Measurements from ENCODE around the gene NKD2. TPM values are rescaled to one million over a fixed set of nuclear protein-coding genes. Genes with fewer than 3 reads are reported as not detected.

The NKD2 gene
- total and polyA plus RNA-seq, 2 experiments from 2014 or later, result 9.0 to 11.9 TPM

DNA sequence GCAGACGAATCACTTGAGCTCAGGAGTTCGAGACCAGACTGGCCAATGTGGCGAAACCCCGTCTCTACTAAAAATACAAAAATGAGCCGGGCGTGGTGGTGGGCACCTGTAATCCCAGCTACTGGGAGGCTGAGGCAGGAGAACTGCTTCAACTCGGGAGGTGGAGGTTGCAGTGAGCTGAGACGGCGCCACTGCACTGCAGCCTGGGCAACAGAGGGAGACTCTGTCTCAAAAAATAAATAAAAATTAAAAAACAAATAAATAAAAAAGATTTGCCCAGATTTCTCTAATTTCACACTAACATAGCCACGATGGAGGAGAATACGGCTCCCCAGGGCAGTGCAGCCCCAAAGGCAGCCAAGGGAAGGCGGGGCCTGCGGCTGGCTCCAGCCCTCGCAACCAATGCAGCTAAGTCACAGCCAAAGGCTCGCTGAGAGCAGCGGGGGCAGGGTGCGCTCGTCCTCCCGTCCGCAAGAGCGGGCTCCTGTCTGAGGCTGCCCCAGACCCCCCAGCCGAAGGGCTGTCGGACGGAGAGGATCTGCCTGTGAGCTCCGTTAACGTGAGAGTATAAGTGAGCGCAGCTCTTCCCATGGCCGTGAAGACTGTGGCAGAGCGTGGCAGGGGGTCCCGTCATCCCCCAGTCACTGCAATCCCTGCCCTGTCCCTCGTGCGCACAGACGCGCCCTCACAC lies 59.7 kb downstream of the NKD2 start:
- Histone ChIP-seq H3K4me1 (ENCODE audit: insufficient read depth) (no peaks in the 10 kb centered on the region), H3K79me2 (replicated peaks; ENCODE audit: insufficient read depth) (0 out of 2 replicates have a peak, but pooled peaks cover 3% of the 10 kb centered on the region)
- no peak overlapping the region for H3K27ac Mint-ChIP-seq

More for the DNA sequence above, 59.7 kb downstream of the NKD2 start:
- Histone ChIP-seq H4K20me1 (replicated peaks; ENCODE audit: insufficient read depth) (no peaks in the 10 kb centered on the region), H3K27ac (ENCODE audit: low read depth) (no peak overlapping the region), H3K27me3 (ENCODE audit: insufficient read depth) (no peaks in the 10 kb centered on the region), H3F3A (replicated peaks; ENCODE audit: low read depth) (no peaks in the 10 kb centered on the region), H2AFZ (no peak overlapping the region), H3K36me3 (ENCODE audit: insufficient read depth) (no peaks in the 10 kb centered on the region), H3K4me2 (no peak overlapping the region), H3K9me2 (ENCODE audit: insufficient read depth) (no peaks in the 10 kb centered on the region), H3K4me3 (no peak overlapping the region)
- Mint-ChIP-seq H3K9me3 (no peaks in the 10 kb centered on the region), H3K4me1 (no peaks in the 10 kb centered on the region), H3K36me3 (ENCODE audit: low read depth) (peaks cover 21% of the 10 kb centered on the region), H3K27me3 (ENCODE audit: insufficient read depth, low read depth, poor library complexity) (peaks cover 5% of the 10 kb centered on the region), H3K4me3 (no peak overlapping the region)
- DNase-seq (ENCODE audit: low spot score), result no peak
- TF ChIP-seq STAT1 (IDR thresholded peaks at IDR 0.05; ENCODE audit: unreplicated experiment) (no peak), EZH2 (IDR thresholded peaks at IDR 0.05; ENCODE audit: low read depth, unreplicated experiment) (no peak), ZNF331 (CRISPR knock-in tag; IDR thresholded peaks at IDR 0.05; ENCODE audit: low read depth) (no peak), POLR2AphosphoS5 (IDR thresholded peaks at IDR 0.05; ENCODE audit: low read depth) (no peak), CTCF (conservative IDR thresholded peaks at IDR 0.05; ENCODE audit: low read depth in 2 of 2) (no peak), JUNB (IDR thresholded peaks at IDR 0.05; ENCODE audit: unreplicated experiment) (no peak)
- TF ChIP-seq, protein P1, sequence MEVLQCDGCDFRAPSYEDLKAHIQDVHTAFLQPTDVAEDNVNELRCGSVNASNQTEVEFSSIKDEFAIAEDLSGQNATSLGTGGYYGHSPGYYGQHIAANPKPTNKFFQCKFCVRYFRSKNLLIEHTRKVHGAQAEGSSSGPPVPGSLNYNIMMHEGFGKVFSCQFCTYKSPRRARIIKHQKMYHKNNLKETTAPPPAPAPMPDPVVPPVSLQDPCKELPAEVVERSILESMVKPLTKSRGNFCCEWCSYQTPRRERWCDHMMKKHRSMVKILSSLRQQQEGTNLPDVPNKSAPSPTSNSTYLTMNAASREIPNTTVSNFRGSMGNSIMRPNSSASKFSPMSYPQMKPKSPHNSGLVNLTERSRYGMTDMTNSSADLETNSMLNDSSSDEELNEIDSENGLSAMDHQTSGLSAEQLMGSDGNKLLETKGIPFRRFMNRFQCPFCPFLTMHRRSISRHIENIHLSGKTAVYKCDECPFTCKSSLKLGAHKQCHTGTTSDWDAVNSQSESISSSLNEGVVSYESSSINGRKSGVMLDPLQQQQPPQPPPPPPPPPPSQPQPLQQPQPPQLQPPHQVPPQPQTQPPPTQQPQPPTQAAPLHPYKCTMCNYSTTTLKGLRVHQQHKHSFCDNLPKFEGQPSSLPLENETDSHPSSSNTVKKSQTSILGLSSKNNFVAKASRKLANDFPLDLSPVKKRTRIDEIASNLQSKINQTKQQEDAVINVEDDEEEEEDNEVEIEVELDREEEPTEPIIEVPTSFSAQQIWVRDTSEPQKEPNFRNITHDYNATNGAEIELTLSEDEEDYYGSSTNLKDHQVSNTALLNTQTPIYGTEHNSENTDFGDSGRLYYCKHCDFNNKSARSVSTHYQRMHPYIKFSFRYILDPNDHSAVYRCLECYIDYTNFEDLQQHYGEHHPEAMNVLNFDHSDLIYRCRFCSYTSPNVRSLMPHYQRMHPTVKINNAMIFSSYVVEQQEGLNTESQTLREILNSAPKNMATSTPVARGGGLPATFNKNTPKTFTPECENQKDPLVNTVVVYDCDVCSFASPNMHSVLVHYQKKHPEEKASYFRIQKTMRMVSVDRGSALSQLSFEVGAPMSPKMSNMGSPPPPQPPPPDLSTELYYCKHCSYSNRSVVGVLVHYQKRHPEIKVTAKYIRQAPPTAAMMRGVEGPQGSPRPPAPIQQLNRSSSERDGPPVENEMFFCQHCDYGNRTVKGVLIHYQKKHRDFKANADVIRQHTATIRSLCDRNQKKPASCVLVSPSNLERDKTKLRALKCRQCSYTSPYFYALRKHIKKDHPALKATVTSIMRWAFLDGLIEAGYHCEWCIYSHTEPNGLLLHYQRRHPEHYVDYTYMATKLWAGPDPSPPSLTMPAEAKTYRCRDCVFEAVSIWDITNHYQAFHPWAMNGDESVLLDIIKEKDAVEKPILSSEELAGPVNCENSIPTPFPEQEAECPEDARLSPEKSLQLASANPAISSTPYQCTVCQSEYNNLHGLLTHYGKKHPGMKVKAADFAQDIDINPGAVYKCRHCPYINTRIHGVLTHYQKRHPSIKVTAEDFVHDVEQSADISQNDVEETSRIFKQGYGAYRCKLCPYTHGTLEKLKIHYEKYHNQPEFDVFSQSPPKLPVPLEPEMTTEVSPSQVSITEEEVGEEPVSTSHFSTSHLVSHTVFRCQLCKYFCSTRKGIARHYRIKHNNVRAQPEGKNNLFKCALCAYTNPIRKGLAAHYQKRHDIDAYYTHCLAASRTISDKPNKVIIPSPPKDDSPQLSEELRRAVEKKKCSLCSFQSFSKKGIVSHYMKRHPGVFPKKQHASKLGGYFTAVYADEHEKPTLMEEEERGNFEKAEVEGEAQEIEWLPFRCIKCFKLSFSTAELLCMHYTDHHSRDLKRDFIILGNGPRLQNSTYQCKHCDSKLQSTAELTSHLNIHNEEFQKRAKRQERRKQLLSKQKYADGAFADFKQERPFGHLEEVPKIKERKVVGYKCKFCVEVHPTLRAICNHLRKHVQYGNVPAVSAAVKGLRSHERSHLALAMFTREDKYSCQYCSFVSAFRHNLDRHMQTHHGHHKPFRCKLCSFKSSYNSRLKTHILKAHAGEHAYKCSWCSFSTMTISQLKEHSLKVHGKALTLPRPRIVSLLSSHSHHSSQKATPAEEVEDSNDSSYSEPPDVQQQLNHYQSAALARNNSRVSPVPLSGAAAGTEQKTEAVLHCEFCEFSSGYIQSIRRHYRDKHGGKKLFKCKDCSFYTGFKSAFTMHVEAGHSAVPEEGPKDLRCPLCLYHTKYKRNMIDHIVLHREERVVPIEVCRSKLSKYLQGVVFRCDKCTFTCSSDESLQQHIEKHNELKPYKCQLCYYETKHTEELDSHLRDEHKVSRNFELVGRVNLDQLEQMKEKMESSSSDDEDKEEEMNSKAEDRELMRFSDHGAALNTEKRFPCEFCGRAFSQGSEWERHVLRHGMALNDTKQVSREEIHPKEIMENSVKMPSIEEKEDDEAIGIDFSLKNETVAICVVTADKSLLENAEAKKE (CRISPR knock-in tag; IDR thresholded peaks at IDR 0.05), result no peak
- ATAC-seq, result peak; percentile 78

All from GM23338 (cell line).